ENCODE measurements around the gene UBC.

DNA sequence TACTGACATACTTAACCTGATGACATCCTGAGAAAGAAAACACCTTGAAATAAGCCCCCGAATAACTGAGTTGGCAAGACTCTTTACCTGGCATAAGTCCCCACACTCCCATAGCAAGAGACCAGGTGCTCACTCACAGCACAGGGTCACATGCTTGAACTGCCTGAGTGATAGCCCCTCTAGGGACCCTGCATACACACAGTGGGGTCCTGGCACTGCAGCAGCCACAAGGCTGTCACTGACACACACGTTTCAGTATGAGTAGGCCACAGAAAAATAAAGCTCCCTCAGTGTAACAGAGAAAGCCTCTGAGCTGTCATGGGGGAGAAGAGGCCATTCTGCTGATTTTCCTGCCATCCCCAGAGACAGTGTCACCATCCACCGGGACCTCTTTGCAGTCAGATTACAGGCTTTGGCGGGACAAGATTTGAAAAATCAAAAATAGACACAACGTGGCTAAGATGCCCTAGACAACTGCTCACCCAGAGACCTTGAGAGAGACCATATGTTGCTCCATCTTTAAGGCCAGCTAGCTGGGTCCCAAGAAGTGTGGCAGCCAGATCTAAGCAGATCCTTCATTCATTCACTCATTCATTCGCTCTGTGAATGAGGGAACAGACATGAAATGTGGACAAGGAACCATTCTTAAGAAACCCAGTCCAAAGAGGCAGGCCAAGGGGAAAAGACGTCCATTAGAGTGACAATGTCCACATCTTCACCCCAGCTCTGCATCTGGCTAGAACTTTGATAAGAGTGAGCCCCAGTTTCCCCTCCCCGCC is 52.4 kb downstream of the UBC start:
- TF ChIP-seq, protein P1, sequence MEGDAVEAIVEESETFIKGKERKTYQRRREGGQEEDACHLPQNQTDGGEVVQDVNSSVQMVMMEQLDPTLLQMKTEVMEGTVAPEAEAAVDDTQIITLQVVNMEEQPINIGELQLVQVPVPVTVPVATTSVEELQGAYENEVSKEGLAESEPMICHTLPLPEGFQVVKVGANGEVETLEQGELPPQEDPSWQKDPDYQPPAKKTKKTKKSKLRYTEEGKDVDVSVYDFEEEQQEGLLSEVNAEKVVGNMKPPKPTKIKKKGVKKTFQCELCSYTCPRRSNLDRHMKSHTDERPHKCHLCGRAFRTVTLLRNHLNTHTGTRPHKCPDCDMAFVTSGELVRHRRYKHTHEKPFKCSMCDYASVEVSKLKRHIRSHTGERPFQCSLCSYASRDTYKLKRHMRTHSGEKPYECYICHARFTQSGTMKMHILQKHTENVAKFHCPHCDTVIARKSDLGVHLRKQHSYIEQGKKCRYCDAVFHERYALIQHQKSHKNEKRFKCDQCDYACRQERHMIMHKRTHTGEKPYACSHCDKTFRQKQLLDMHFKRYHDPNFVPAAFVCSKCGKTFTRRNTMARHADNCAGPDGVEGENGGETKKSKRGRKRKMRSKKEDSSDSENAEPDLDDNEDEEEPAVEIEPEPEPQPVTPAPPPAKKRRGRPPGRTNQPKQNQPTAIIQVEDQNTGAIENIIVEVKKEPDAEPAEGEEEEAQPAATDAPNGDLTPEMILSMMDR (tag by site-specific recombination; IDR thresholded peaks at IDR 0.05): no peak
- TF ChIP-seq ZNF571 (tag by site-specific recombination; IDR thresholded peaks at IDR 0.05): no peak
- TF ChIP-seq REST (tag by site-specific recombination; IDR thresholded peaks at IDR 0.05): no peak
- no peak for TF ChIP-seq ZNF175 (tag by site-specific recombination; IDR thresholded peaks at IDR 0.05)
- no peak for TF ChIP-seq ZSCAN18 (tag by site-specific recombination; IDR thresholded peaks at IDR 0.05)
- TF ChIP-seq KLF7 (tag by site-specific recombination; IDR thresholded peaks at IDR 0.05; ENCODE audit: borderline replicate concordance): no peak
- TF ChIP-seq, protein P2, sequence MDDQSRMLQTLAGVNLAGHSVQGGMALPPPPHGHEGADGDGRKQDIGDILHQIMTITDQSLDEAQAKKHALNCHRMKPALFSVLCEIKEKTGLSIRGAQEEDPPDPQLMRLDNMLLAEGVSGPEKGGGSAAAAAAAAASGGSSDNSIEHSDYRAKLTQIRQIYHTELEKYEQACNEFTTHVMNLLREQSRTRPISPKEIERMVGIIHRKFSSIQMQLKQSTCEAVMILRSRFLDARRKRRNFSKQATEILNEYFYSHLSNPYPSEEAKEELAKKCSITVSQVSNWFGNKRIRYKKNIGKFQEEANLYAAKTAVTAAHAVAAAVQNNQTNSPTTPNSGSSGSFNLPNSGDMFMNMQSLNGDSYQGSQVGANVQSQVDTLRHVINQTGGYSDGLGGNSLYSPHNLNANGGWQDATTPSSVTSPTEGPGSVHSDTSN (CRISPR knock-in tag; IDR thresholded peaks at IDR 0.05): no peak
- TF ChIP-seq ZNF223 (tag by site-specific recombination; IDR thresholded peaks at IDR 0.05): no peak
- no peak for TF ChIP-seq TCF7L2 (IDR thresholded peaks at IDR 0.05; ENCODE audit: borderline replicate concordance, low read depth, low read length)
- no peak for TF ChIP-seq ZNF624 (tag by site-specific recombination; IDR thresholded peaks at IDR 0.05)
- no peak for TF ChIP-seq ZNF292 (tag by site-specific recombination; IDR thresholded peaks at IDR 0.05; ENCODE audit: borderline replicate concordance, low read depth)
- TF ChIP-seq PRDM1 (tag by site-specific recombination; IDR thresholded peaks at IDR 0.05): no peak

Data from HEK293 (cell line).